Activated CD4-positive, CD25-positive, alpha-beta regulatory T cell treated with anti-CD3 and anti-CD28 coated beads, Interleukin-2, amount 50 U/mL, for 16 hours (primary cell): ENCODE measurements around the gene ARID1B.

Experiments used
- DNase-seq: peaks from one replicate; pipeline ENCODE4 v3.0.0-alpha.2; 2020; ENCODE audit warnings: low read depth, low spot score

The ARID1B gene

DNA sequence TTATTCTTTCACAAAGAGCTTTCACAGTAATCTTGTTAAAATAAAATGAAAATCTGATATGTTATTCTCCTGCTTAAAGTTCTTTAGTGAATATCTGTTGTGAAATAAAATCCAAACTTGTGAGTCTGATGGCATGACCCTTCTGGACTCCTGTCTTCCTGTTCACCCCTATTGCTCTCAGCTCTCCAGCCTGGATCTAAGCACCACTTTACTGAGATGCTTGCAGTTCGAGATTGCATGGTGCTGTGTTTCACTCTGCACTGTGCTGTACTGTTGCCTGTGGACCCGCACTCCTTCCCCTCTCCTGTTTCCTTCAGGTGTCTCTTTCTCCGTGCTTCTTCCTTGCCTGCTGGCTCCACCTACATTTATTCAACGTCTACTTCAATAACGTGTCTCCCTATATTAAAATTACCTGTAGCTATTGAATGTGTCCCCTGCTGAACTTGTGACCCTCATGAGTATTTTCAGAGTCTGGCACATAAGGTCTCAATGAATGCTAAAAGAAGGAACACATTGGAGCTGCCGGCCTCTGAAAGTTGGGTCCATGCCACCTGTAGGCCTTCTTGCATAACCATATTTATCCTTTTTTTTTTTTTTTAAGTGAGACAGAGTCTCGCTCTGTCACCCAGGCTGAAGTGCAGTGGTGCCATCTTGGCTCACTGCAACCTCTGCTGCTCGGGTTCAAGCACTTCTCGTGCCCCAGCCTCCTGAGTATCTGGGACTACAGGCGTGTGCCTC lies 100.1 kb downstream of the ARID1B start:
- DNase-seq: no peak

DNA sequence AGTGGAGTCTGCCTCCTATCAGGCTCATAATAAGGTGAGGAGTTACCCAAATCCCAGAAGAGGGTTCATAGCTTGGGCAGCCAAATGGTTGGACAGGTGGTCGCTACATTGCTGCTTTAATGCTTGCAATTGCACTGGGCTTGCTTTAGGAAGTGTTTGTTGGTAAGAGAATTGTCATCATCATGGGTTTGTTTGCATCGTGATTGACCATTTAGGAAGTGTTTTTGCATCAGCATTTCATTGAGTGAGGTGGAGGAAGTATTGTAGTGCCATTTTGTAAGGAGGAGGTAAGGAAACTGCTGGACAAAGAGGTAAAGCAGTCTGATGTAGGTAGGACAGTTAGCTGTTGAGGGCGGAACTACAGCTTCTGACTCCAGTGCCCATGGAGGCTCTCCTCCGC lies 101.5 kb downstream of the ARID1B start:
- DNase-seq: no peak

- no peak for DNase-seq
These were observed 102.0 kb downstream of the ARID1B start for GRCh38 chr6:156879186-156879585.

GRCh38 chr6:156879591-156879990 lies 102.4 kb downstream of the ARID1B start:
- DNase-seq: no peak

DNA sequence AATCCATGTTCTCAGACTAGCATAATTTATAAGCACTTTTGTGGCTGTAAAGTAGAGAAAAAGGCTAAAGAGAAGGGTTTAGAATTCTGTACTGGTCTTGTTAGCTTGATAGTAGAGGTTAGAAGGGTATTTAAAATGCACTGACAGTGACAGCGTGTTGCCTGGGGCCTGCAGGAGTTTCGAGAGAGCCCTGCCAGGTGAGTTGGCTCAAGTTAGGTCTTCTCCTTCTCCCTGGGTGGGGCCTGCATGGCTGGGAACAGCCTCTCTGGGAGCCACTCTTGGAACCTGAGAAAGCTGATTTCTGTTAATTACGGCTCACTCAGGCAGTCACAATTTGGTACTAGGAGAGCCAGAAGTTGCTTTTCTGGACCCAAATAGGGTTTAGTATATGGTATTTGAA lies 103.7 kb downstream of the ARID1B start:
- no peak for DNase-seq

DNA sequence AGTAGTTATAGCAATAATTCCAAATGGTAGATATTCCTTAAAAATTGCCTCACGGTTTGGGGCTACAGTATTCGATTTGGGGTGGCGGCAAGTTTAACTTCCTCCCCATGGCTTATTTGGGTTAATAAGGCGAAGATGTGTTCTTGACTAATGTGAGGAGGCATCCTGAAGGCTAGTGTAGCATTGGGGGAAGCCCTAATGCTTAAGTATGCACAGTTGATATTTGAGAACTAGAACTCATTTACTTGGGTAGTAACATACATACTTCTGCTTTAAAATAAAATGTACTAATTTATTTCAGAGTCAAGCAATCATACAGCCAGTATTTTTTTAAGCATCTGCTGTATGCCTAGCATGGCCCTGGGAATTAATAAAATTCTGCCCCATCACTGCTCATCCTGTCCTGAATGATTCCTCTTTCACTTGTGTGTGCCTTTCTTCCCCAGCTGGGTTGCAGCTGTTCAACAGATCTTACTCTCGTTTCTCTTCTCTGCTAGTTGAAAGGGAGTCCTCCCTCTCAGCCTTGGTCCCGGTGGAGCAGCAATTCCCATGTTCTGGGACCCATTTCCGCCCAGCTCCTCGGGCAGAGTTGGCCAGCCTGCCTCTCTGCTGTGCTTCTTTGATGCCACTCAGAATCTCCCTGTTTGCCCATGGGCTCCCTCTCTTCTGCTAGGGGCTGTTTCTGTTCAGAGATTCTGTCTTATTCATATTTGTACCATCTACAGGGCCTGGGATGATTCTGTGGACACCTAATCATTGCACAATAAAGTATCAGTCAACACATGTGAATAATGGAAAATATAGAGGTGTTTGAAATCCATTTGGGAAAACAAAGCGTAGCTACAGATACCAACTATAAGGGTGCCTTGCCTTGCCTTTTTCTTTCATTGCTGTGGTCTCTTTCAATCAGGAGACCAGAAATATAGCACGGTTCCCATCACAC lies 104.8 kb downstream of the ARID1B start:
- DNase-seq: no peak

GRCh38 chr6:156883497-156884252 lies 106.5 kb downstream of the ARID1B start:
- DNase-seq: no peak

DNA sequence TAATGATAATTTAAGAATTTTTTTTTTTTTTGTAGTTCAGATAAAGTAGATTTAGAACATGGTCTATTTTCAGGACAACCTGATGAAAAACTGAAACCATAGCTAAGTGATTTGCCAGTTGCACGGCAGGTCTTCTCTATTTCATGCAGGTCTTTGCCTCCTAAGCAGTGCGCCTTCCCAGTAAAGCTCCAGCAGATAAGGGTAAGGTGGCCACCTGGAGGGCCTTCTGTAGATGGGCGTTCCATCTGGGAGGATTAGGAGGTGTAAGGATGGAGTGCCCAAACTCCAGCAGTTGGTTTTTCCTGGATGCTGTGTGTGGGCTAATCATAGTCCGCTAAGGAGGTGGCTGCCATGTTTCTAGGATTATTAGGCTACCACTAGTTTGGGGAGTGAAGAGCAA lies 107.1 kb downstream of the ARID1B start:
- DNase-seq: no peak

GRCh38 chr6:156885562-156885961 lies 108.4 kb downstream of the ARID1B start:
- no peak for DNase-seq

DNA sequence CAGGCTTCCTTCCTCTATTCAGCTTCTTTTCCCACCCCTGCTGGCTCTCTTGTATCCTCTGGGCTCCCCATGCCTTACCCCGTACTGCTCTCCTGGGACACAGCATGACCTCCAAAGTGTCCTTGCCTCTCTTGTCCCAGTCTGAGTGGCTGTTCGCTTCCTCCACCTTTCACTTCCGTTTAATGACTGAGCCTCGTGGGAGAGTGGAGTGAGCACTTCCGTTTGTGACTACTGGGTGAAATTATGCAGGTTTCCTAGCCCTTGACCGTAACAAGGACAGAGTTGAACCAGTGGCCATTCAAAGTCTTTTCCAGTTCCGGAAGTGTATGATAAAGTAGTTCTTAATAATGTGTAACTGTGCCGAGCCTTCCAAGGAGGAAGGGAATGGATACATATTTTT lies 109.2 kb downstream of the ARID1B start:
- no peak for DNase-seq

DNA sequence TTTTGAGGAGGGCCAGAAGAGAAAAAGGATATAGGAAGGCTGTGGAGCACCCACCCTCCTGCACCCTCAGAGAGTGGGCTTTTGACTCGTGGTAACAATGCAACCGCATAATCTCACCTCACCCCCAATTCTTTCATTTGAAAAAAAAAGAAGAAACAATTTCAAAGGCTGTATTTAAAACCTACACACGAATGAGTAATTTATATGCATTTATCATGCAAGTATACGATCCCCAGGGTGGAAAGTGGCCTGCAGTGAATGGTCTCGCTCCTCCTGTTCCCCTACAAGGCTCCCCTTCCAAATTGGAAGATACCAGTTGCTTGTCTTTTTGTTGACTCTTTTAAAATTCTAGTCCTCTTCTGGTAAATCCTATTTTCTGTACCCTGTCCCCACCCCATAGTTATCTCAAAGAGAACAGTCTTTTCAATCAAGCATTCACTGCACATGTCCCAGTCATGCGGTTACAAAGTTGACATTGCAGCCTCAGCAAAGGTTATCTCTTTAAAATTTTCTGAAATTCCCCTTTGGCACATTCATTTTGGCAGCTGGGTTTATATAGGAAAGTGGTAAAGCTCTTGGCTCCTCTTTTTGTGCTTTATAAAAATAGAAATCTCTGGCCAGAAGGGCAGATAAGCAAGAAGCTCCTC lies 110.6 kb downstream of the ARID1B start:
- DNase-seq: no peak

DNA sequence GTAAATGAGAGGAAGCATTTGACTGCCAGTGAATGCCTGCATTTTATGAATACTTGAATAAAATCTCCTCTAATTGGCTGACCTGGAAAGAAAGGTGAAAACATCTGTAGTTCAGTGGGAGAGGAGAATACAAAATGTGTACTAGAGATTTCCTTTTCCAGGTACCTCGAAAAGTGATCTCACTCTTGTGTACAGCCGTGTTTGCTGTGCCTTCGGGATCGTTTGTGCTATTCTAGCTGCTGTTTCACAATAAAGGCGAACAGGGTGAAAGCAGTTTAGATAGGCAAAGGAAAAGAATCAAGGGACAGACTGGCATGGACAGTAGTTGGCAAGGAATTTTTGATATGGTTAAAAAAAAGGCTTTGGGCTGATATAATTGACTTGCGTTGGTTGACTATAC lies 112.3 kb downstream of the ARID1B start:
- no peak for DNase-seq

DNA sequence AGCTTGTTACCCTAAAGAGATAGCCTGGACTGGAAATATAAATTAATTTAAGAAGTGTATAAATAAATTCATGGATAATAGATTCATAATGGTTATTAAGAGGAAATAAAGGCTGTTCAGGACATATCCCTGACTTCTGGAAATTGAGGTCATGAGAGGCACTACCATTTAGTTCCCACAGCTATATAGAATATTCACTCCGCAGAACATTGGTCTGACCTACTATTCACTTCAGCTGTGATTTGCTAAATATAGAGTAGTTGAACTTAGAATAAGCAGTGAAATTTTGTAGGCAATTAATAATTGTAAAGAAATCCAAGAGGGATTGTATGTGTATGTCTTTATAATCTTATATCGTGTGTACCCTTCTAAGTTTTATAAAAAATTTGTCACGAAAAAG lies 112.8 kb downstream of the ARID1B start:
- DNase-seq: no peak

- no peak for DNase-seq
These were observed 113.6 kb downstream of the ARID1B start for GRCh38 chr6:156890627-156891314.

DNA sequence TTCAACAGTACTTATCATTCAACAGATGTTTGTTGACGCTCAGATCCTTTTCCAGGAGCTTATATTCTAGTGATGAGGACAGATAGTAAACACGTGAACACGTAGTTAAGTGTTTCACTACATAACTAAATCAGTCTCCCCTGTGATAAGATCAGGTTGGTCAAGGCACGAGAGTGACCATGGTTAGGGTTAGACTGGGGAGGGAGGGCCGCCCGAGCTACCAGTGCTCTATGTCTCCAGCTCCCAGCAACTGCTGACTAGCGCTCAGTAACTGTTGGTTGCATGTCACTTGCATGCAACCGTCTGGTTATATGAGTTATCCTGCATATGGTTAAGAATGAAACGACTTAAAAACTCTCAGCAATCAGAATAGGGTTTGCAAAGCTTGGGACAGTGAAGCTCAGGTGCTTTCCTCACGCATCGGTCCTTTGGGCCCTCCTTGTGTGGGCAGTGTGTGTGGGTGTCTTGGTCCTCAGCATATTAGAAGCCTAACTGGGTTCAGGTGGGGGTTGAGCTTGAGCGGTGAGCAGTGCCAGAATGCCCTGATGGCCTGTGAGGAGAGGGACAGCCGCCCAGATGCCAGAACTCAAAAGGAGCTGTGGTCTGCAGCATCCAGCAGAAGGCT lies 120.8 kb downstream of the ARID1B start:
- no peak for DNase-seq

- no peak for DNase-seq
These were observed 121.9 kb downstream of the ARID1B start for GRCh38 chr6:156899071-156899470.

DNA sequence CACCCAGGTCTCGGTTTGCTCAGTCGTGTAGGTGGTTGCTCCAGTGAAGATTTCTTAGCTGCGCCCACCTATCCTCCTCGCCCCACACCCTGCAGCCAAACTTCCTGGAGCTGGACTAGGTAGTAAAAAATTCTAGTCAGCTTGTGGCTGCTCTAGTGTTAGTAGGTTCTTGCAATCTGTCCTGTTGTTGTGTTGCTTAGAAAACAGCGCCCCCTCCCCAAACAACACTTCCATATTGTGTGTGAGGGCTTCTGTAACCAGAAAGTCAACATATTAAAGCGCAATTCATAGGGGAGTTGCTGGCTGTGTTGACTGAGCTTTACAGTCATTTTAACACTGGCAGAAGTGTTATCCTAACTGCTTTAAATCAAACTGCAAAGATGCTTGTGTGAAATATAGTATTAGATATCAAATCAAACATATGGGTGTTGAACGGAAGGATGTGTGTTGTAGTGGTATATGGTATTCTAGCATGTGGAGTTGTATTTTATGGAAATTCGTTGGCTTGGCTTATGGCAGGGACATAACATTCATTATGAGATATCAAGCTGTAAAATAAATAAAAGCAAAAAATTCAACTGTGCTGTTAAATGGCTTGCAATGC lies 122.5 kb downstream of the ARID1B start:
- no peak for DNase-seq

- no peak for DNase-seq
These were observed 123.1 kb downstream of the ARID1B start for GRCh38 chr6:156900292-156900691.

DNA sequence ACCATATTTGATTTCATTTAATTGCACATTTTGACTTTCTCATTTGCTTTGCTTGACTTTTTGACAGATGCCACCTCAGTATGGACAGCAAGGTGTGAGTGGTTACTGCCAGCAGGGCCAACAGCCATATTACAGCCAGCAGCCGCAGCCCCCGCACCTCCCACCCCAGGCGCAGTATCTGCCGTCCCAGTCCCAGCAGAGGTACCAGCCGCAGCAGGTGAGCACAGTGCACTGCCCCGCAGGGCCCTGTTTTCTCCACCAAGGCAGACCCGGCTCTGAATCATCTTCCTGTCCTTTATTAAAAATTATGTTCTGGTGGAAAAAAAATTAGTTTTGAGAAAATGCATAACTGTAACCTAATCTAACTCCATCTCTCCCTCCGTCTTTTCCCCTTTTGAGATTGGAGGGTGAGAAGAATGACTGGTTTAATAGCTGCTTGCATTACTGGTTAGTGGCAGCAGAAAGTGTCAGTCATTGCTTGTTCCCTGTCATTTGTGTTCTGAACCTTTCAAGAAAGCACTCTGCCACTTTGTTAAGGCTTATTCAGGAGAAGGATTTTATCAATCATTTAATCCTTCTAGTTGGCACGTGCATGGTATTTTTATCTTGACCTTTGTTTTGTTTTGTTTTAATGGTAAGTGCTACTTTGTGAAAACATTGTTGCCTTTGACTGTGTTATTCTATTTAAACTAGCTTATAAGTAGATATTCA lies 124.3 kb downstream of the ARID1B start:
- no peak for DNase-seq

DNA sequence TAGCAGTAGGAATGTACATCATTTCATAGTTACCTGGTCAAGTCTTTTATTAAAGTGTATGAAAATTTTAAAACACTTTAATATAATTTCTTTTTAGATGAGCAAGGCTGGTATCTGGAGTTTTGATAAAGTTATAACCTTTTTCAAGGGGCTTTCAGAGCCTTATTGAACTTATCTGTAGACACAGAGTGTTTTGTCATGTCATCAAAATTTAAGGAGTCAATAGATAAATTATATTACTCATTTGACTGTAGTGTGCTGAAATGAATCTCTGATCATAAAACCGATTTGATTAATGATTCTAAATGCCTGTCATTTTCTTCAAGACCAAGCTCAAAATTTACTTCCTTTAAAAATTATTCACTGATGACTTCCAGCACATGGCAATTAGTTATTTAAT lies 125.6 kb downstream of the ARID1B start:
- DNase-seq: no peak
